LNCaP clone FGC (cell line): Measurements from ENCODE around the gene ALPG.
"Not testable (repeated sequence)": the region's sequence is repeated elsewhere in the genome, so short reads cannot be mapped to it uniquely, and the experiment has no call there.

Experiments
- DNase-seq: peaks from one replicate; pipeline ENCODE4 v3.0.0-alpha.2; 2011; ENCODE audit warnings: low read depth
- H3K4me3 ChIP-seq: 2 replicates; pipeline ENCODE4 v1.5.1; 2011; ENCODE audit warnings: mild to moderate bottlenecking, low read depth, low read length, control low read depth
- CTCF ChIP-seq: IDR thresholded peaks from 2 replicates; pipeline ENCODE4 v1.5.1; 2012; ENCODE audit warnings: mild to moderate bottlenecking; ENCODE audit not compliant: control insufficient read depth, insufficient read depth; ENCODE audit errors: extremely low read depth

The ALPG gene

DNA sequence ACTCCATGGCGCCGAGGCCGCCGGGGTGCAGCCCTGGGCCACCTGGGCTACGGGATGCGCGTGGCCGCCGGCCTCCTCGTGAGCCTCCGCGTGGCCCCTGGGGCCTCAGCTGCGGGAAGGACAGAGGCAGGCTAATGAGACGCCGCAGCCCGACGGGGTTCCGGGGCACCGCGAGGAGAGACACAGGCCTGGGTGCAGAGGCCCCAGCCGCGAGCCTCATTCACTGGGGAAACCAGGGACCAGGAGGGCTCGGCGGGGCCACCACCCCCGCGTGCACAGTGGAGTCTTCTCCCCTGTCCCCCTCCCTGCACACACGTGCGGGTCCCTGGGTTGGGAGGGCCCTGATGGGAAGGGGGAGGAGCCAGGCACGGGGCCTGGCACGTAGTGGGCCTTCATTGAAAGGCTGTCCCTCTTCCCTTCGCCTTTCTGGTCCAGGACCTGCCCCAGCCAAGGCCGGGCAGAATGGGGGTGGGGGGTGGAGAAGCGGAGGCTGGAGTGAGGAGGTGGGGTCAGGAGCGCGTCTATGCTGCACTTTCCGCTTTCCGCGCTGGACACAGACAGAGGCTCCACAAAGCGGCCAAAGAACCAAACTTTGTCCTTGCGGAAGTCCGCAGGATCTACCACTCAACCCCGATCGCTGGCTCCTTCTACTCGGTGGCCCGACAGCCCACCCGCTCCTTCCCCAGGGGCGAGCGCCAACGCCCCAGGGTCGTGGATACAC is 19.0 kb upstream of the ALPG start:
- DNase-seq, result no peak
- no peak overlapping the region for H3K4me3 ChIP-seq
- no peak for TF ChIP-seq CTCF

GRCh38 chr2:232388324-232388891 is 18.2 kb upstream of the ALPG start:
- no peak for TF ChIP-seq CTCF
- no peak overlapping the region for H3K4me3 ChIP-seq
- no peak for DNase-seq

- no peak for TF ChIP-seq CTCF
- no peak for DNase-seq
- H3K4me3 ChIP-seq, result no peak overlapping the region
Observed at GRCh38 chr2:232389327-232389726, 17.3 kb upstream of the ALPG start.

DNA sequence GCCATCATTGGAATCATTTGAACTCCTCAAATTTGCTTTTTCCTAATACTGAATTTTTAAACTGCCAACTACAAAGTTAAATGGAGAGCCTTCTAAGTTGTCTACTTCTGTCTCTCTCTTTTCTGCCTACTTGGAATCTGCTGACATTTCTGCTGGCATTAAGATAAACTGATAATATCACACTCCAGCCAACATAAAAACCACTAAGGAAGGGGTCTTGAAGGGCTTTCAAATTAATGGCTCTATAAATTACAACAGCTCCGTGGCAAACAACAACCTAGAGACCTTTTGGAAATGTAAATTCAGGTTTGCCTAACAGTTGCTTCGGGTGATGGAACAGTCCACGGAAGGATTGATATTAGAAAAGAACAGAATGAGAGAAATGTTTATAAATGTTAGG is 16.0 kb upstream of the ALPG start:
- no peak overlapping the region for H3K4me3 ChIP-seq
- DNase-seq, result no peak
- no peak for TF ChIP-seq CTCF

- no peak for TF ChIP-seq CTCF
- no peak overlapping the region for H3K4me3 ChIP-seq
- no peak for DNase-seq
Observed at GRCh38 chr2:232393556-232393955, 13.1 kb upstream of the ALPG start.

- not testable (repeated sequence) for H3K4me3 ChIP-seq, DNase-seq
Observed at GRCh38 chr2:232394431-232394830, 12.2 kb upstream of the ALPG start.

- no peak overlapping the region for H3K4me3 ChIP-seq
- no peak for TF ChIP-seq CTCF
- no peak for DNase-seq
Observed at GRCh38 chr2:232395586-232395985, 11.1 kb upstream of the ALPG start.
